Coronary artery (tissue), 2 donors: ENCODE results near the gene SNX4.
A peak's percentile ranks its signal among the peaks of the same experiment; 100 is the strongest.

Source experiments
- DNase-seq: peaks from one replicate; pipeline ENCODE4 v3.0.0-alpha.2; 2017; ENCODE audit warnings: low spot score
- H3K27ac ChIP-seq, 2 donors: fragments of 200-600 bp; sonication (generic); one replicate each; pipeline ENCODE4 v1.5.1; 2016 to 2019
- H3K4me3 ChIP-seq: fragments of 200-600 bp; sonication (generic); 2 replicates; pipeline ENCODE4 v1.5.1; 2016; ENCODE audit warnings: mild to moderate bottlenecking, moderate library complexity
- TF ChIP-seq, protein P1 (sequence below): fragments of 200-600 bp; sonication (generic); IDR thresholded peaks from one replicate; pipeline ENCODE4 v1.5.1; 2019; ENCODE audit warnings: antibody characterized with exemption

The SNX4 gene

DNA sequence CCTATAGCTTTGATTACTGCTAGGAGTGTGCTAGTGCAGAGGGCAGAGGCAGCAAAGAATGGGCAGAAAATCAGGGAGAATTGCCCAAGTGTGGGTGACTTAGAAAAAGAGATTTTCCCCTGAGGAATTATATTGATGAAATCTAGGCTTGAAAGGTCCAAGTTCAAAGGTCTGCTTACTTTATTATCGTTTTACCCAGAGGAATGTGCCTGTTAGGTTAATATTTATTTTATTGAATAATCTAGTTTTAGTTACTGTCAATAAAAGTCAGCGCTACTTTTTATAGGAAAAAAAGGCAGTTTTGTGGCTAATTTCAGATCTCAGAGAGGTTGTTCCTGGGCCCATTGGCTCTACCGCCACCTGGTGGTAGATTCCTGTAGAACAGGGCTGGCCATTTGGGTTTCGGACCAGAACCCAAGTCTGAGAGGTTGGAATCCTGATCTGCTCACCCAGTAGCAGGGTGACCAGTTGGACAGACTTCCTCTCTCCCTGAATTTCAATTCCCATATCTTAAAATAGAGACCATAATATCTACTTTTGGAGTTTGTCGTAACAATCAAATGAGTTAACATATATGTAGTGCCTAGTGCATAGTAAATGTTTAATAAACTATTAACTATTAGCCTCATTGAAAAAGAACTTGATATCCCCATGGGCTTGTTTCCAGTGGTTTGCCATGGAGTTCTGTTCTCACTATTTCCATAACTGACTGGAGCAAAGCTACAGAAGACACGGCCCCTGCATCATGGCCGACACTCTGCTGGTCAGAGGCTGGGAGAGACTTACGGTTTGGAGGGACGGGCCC lies 82.2 kb downstream of the SNX4 start:
- no peak for DNase-seq
- no peak overlapping the region for H3K4me3 ChIP-seq
- no peak overlapping the region for H3K27ac ChIP-seq
- TF ChIP-seq, protein P1, sequence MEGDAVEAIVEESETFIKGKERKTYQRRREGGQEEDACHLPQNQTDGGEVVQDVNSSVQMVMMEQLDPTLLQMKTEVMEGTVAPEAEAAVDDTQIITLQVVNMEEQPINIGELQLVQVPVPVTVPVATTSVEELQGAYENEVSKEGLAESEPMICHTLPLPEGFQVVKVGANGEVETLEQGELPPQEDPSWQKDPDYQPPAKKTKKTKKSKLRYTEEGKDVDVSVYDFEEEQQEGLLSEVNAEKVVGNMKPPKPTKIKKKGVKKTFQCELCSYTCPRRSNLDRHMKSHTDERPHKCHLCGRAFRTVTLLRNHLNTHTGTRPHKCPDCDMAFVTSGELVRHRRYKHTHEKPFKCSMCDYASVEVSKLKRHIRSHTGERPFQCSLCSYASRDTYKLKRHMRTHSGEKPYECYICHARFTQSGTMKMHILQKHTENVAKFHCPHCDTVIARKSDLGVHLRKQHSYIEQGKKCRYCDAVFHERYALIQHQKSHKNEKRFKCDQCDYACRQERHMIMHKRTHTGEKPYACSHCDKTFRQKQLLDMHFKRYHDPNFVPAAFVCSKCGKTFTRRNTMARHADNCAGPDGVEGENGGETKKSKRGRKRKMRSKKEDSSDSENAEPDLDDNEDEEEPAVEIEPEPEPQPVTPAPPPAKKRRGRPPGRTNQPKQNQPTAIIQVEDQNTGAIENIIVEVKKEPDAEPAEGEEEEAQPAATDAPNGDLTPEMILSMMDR, result peak; percentile 84

DNA sequence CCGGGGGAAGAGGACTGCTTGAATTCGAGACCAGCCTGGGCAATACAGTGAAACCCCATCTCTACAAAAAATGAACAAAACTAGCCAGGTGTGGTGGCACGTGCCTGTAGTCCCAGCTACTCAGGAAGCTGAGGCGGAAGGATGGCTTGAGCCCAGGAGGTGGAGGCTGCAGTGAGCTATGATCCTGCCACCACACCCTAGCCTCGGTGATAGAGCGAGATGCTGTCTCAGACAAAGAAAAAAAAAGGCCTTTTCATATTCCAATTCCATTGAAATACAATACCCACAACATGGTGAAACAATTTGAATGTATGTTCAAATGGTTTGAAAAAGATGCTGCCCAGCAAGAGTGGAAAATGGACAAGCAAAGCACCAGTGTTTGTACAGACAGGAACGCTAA lies 83.1 kb downstream of the SNX4 start:
- TF ChIP-seq, protein P1, result no peak
- Histone ChIP-seq H3K4me3 (no peak overlapping the region), H3K27ac (no peak overlapping the region)
- DNase-seq, result no peak

DNA sequence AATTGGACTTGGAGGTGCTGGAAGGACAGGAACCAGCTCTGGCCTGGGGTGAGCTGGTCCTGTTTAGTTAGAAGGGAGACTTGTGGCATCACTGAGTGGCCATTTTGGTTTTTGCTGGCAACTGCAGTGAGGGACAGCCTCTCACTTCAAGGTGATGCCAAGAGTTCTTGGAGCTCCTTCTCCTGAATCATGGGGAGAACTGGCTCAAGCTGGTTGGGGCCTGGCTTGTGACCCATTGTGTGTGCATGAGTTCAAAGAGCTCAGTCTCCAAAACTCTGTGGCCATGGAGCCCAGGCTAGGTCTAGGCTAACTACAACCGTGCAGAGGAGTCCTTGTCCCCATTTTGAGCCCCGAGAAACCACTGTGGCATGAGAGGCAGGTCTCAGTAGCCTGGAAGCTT lies 84.8 kb downstream of the SNX4 start:
- no peak for DNase-seq
- no peak overlapping the region for H3K27ac ChIP-seq
- TF ChIP-seq, protein P1, result no peak
- no peak overlapping the region for H3K4me3 ChIP-seq

DNA sequence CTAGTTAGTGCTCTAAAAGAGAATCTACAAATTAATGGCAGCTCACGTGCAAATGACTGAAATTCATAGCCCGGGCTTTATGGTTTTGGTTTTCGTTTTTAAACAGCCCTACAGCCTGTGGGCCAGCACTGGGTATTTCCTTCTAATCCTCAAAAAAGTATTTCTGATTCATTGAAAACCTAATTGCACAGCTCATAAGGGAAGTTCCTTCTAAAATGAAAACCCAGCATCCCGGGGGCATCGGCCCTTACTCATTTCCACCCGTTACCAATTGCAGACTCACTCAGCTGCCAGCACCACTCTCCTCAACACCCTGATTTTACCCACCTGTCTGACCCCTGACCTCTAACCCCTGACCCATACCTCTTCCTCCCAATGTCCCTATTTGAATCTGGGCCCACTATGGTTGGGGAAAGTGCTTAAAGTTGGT lies 85.4 kb downstream of the SNX4 start:
- Histone ChIP-seq H3K27ac (no peak overlapping the region), H3K4me3 (no peak overlapping the region)
- TF ChIP-seq, protein P1, result no peak
- DNase-seq, result no peak

DNA sequence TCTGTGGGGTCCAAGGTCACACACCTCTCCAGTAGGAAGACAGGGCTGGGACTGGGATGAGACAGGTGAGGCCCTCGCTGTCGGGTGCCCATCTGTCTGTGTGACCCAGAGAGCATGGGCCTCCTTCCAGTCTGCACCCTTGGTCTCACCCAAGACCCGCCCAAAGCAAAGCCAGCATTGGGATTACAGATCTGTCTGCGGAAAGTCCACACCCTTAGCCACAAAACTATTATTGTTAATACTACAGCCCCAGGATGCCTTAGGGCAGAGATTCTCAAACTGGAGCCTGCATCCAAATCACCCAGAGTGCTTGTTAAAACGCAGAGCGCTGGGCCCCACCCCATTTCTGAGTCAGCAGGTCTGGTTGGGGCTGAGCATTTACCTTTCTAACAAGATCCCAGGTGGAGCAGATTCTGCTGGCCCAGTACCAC lies 86.4 kb downstream of the SNX4 start:
- Histone ChIP-seq H3K27ac (no peak overlapping the region), H3K4me3 (no peak overlapping the region)
- TF ChIP-seq, protein P1, result no peak
- no peak for DNase-seq

DNA sequence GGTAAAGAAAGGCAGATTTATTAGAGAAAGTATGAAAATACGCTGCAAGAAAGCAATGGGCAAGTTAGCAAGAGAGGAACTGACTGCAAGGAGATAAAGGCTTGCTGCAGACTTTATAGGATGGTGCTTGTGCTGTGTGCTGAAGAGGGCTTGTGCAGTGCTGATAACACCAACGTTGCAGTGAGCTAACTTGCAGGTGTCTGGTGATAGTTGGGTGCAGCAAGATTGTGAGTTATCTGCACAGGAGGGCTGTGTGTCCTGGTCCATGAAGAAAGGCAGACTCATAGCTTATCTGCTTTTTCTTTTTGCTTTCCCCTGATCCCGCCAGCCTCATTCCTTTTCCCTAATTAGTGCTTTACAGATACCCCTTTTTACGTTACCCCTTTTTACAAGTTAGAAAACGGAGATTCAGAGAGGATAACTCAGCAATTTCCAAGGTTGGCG lies 86.9 kb downstream of the SNX4 start:
- Histone ChIP-seq H3K27ac (no peak overlapping the region), H3K4me3 (no peak overlapping the region)
- TF ChIP-seq, protein P1, result no peak
- no peak for DNase-seq
